ENCODE results near the gene CRACDL.

Gene CRACDL

GRCh38 chr2:98800330-98801064 is 135.5 kb downstream of the CRACDL start:
- no peak for DNase-seq

GRCh38 chr2:98799375-98800329 is 136.4 kb downstream of the CRACDL start:
- DNase-seq, result no peak

- no peak for DNase-seq
Observed at GRCh38 chr2:98796775-98797544, 139.1 kb downstream of the CRACDL start.

DNA sequence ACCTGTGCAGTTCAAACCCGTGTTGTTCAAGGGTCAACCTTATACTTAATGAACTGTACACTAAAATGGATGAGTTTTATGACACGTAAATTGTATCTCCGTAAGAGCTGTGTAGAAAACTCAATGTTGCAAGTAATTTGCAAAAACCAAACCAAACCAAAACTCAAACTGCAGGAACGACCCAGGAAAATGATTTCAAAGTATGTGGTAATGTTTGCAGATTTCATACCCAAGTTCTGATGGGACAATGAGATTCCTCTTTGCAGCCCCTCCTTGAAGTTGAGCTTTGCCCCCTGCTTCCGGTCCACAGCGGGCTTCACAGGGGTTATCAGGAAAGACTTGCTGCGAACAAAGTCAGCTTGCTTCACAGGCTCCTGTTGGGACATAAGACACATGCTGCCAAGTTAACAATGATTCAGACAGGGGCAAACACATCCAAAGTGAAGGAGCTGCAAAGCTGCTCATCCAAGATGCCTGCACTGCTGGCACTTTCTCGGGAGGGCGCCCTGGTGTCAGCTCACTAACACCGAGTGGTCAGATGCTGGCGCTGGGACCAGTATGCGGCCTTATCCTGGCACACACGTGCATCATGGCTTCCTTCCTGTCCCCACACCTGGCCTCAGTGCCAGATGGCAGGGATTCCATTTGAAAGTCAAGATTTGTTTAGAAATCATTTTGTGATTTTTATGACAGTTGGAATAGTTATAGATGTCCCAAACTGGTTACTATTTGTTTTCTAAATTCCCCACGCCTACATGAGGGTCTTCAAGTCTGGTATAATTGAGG is 139.9 kb downstream of the CRACDL start:
- DNase-seq, result no peak

DNA sequence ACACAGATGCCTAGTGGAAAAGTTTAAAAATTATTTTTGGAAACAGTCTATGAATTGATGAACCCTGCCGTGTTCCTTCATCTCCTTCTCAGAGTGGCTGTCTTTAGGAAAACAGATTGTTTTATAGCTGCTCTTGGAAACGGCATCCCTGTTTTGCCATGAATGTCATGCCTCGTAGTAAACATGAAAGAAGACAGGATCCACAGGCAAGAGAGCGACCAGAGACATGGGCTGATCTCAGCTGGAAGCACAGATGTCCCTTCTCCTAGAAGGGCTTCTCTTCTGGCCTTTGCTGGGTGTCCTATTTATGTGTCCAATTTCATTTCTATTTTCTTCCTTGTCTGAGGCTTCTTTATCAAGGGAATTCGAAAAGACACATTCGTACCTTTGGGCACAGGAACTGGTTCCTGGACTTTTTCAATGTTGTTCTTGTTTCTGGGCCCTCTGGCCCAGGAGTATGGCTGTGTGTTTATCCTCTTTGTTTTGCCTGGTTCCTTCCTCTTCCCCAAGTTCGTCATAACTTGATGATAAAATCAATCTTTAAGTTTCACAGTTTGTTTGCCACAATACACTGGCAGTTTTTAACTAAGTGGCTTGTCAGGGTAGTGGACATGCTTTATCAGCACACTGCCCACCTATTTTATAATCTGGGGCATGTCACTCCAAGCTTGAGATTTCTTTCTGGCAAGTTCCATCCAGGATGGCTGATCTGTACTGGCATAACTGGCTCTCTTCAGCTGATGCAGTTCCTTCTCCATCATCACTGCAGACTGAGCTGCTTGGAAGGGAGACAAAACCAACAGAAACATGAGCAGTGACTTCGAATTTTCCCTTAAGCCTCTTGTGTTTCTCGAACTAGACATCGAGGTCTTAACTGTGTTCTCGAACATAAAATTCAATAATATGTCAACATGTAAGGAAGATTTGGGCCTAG is 141.9 kb downstream of the CRACDL start:
- no peak for DNase-seq

DNA sequence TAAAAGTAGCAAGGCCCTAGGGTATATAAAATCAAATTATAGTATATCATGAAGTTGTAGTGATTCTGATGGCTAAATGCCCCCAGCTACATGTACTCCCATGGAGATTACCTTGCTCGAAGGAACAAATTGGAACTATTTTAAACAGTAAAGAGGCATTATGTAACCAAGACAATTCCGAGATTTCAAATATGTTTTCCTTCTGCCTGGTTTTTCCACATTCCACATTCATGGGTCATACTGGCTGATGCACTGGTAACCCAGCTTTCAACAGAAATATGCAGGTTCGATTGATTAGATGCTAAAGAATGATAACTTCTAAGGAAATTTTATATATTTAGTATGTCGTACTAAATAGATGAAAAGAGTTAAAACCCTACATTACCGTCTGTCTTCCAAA is 142.8 kb downstream of the CRACDL start:
- no peak for DNase-seq

GRCh38 chr2:98790221-98790620 is 145.8 kb downstream of the CRACDL start:
- DNase-seq, result no peak

DNA sequence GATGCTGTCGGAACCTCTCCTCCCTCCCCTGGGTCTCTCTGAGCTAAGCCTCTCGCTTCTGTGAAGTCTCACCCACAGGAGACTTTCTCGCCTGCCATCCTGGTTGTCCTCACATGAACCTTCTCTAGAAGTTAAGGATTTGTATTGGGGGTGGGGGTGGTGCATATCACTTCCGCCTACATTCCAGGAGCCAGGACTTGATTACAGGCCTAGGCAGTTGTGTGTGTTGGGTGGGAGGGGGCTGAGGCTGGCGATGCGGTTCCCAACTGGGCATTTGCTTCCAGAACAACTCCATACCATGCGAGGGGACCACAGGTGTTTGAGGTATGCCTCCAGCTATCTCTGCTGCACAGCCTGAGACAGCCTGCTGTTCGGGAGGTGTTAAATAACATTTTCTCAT is 148.3 kb downstream of the CRACDL start:
- no peak for DNase-seq

- DNase-seq, result no peak
Observed at GRCh38 chr2:98786179-98786578, 149.8 kb downstream of the CRACDL start.

DNA sequence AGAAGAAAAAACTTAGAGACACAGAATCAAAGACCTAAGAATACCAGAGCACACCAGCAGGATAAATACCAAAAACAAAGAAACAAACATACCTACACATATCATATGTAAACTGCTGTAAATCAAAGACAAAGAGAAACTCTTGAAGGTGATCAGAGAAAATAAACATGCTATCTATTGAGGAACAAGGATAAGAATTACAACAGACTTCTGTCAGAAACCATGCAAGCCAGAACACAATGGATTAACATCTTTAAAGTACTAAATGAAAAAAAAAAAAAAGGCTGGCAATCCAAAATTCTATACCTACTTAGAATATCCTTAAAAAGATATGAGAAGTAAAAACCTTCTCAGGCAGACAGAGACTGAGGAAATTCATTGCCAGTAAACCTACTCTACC is 153.5 kb downstream of the CRACDL start:
- peak in 1 of 2 experiments; percentile 9 for DNase-seq

GRCh38 chr2:98781822-98782221 is 154.2 kb downstream of the CRACDL start:
- DNase-seq, result no peak

- no peak for DNase-seq
Observed at GRCh38 chr2:98778741-98779483, 157.1 kb downstream of the CRACDL start.

DNA sequence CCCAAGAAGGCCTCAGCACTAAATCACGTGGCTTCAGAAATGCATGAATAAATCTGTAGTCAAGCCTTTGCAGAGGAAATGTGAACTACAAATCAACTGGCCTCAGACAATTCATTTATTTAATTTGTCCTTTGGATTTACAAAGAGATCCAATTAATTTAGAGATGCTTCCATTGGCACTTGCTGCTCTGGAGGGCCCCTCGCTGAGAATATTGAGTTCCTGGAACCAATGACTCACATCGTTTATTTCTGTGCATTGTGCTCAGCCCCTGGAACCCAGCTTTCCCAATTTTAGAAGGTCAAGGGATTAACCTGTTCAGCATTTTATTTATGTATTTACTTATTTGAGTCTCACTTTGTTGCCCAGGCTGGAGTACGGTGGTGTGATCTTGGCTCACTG is 157.9 kb downstream of the CRACDL start:
- no peak for DNase-seq

DNA sequence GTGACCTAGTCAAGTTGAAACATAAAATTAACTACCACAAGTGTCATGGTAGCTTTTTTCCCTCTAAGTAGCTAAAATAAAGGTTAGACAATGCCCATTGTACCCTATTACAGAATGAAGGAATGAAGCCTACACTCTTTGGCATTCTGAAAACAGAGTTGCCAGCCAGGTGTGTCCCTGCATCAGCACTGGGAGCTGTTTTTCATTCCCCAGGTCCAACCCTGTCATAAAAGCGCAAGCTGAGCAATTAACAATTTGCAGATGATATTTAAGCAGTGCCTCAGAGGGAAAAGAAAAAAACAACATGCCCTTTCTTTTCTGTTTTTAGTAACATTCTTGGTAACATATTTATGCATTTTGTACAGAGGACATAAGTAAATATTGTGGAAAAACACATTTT is 158.3 kb downstream of the CRACDL start:
- no peak for DNase-seq

- DNase-seq, result no peak
Observed at GRCh38 chr2:98777076-98777475, 158.9 kb downstream of the CRACDL start.

GRCh38 chr2:98776136-98776535 is 159.9 kb downstream of the CRACDL start:
- DNase-seq, result no peak

GRCh38 chr2:98775146-98775986 is 160.7 kb downstream of the CRACDL start:
- DNase-seq, result no peak

- DNase-seq, result no peak
Observed at GRCh38 chr2:98773907-98774306, 162.1 kb downstream of the CRACDL start.

- DNase-seq, result no peak
Observed at GRCh38 chr2:98773169-98773568, 162.9 kb downstream of the CRACDL start.

DNA sequence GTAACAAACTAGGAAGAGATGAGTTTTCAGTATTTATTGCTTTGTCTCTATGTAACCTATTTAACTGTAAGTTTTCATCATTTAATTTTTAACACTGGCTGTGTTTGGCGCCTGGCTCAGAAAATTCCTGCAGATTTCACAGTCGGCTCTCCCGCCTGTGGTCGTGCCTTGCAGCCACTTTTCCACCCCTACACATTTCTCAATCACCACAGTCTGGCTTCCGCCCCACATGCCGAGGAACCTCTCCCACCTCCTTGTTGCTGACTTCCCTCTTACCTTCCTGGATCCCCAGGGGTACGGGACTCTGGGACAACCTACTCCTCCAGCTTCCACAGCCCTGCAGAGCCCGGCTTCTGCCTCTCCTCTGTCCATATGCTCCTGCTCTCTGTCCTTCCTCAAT is 163.5 kb downstream of the CRACDL start:
- DNase-seq, result peak; percentile 30 to 54

Data from Kasumi-1 (cell line).